Endothelial cell of umbilical vein (primary cell): ENCODE results near the gene MDP1.

Experiments used
- CTCF ChIP-seq, 2 donors: IDR thresholded peaks; 1 replicate in 1 of 2; 2 replicates in 1 of 2; pipeline ENCODE4 v1.5.1; 2011; ENCODE audit warnings: low read length in 2 of 2, mild to moderate bottlenecking in 2 of 2, moderate library complexity in 2 of 2, control low read depth in 1 of 2, inconsistent platforms in 1 of 2, low read depth in 1 of 2; ENCODE audit not compliant: insufficient read depth in 1 of 2; ENCODE audit errors: extremely low read depth in 1 of 2
- JUN ChIP-seq: IDR thresholded peaks from 2 replicates; pipeline ENCODE4 v1.6.1; 2011; ENCODE audit warnings: borderline replicate concordance, low read depth; ENCODE audit not compliant: insufficient read length, insufficient read depth
- POLR2A ChIP-seq: IDR thresholded peaks from 2 replicates; pipeline ENCODE4 v1.6.1; 2012; ENCODE audit warnings: low read depth, mild to moderate bottlenecking, control low read depth, low read length

GRCh38 chr14:24262821-24263733, 47.2 kb upstream of the MDP1 start, which contains the start of gene TGM1:
- no peak for TF ChIP-seq CTCF (IDR thresholded peaks at IDR 0.05; ENCODE audit: extremely low read depth in 1 of 2, insufficient read depth in 1 of 2, low read depth in 1 of 2, low read length in 2 of 2)
- no peak for TF ChIP-seq JUN
- TF ChIP-seq POLR2A = no peak
